OCI-LY1 (cell line): Measurements from ENCODE around the gene SLCO3A1.

Experiments
- H2AFZ ChIP-seq: fragments of 200-600 bp; sonication (generic), shearing (Covaris generic); 2 replicates; pipeline ENCODE4 v1.6.0; 2014; ENCODE audit warnings: antibody characterized with exemption, mild to moderate bottlenecking, low read length
- H3F3A ChIP-seq: fragments of 200-600 bp; sonication (generic), shearing (Covaris generic); 2 replicates; pipeline ENCODE4 v1.6.0; 2014; ENCODE audit warnings: mild to moderate bottlenecking, antibody characterized with exemption, low read length, moderate library complexity; ENCODE audit not compliant: insufficient read depth
- H3K27ac ChIP-seq: fragments of 200-600 bp; sonication (generic); 2 replicates; pipeline ENCODE4 v1.5.1; 2014; ENCODE audit warnings: low read length, mixed run types, mild to moderate bottlenecking, low read depth; ENCODE audit not compliant: poor library complexity, severe bottlenecking
- H3K27me3 ChIP-seq: fragments of 200-600 bp; sonication (generic); 2 replicates; pipeline ENCODE4 v1.6.0; 2014; ENCODE audit warnings: antibody characterized with exemption, mild to moderate bottlenecking, low read length, moderate library complexity; ENCODE audit not compliant: insufficient read depth
- H3K36me3 ChIP-seq: fragments of 200-600 bp; sonication (generic); 2 replicates; pipeline ENCODE4 v1.6.1; 2014; ENCODE audit warnings: mild to moderate bottlenecking, antibody characterized with exemption, low read length, moderate library complexity, mixed read lengths; ENCODE audit not compliant: insufficient read depth
- H3K4me1 ChIP-seq: fragments of 200-600 bp; sonication (generic); 2 replicates; pipeline ENCODE4 v1.5.1; 2014; ENCODE audit warnings: mild to moderate bottlenecking, low read length, moderate library complexity; ENCODE audit not compliant: insufficient read depth, severe bottlenecking
- H3K4me2 ChIP-seq: fragments of 200-600 bp; sonication (generic), shearing (Covaris generic); 2 replicates; pipeline ENCODE4 v1.6.1; 2014; ENCODE audit warnings: low read length
- H3K4me3 ChIP-seq: fragments of 200-600 bp; sonication (generic); 2 replicates; pipeline ENCODE4 v1.5.1; 2014; ENCODE audit warnings: low read length, low read depth, mild to moderate bottlenecking, mixed read lengths; ENCODE audit not compliant: poor library complexity, severe bottlenecking
- H3K79me2 ChIP-seq: fragments of 200-600 bp; shearing (Covaris generic); 2 replicates; pipeline ENCODE4 v1.6.1; 2016; ENCODE audit warnings: mixed run types, low read length, mixed read lengths; ENCODE audit not compliant: insufficient read depth
- H3K9ac ChIP-seq: fragments of 200-600 bp; sonication (generic), shearing (Covaris generic); 2 replicates; pipeline ENCODE4 v1.6.1; 2014; ENCODE audit warnings: mild to moderate bottlenecking, low read length, mixed read lengths
- H3K9me2 ChIP-seq: fragments of 200-600 bp; sonication (generic), shearing (Covaris generic); 2 replicates; pipeline ENCODE4 v1.6.1; 2014; ENCODE audit warnings: low read depth, mild to moderate bottlenecking, low read length, mixed read lengths
- H3K9me3 ChIP-seq: fragments of 200-600 bp; shearing (Covaris generic); 2 replicates; pipeline ENCODE4 v1.6.1; 2014; ENCODE audit warnings: low read length, mixed read lengths
- H4K20me1 ChIP-seq: fragments of 200-600 bp; sonication (generic), shearing (Covaris generic); 2 replicates; pipeline ENCODE4 v1.6.0; 2016; ENCODE audit warnings: mild to moderate bottlenecking, low read length; ENCODE audit not compliant: insufficient read depth
- EZH2 ChIP-seq: fragments of 200-600 bp; sonication (generic), shearing (Covaris generic); IDR thresholded peaks from 2 replicates; pipeline ENCODE4 v1.8.0; 2017; ENCODE audit warnings: borderline replicate concordance, mixed run types, mild to moderate bottlenecking, antibody characterized with exemption, low read length, moderate library complexity, mixed read lengths
- TF ChIP-seq, protein P1 (sequence below): fragments of 200-600 bp; sonication (generic), shearing (Covaris generic); IDR thresholded peaks from 2 replicates; pipeline ENCODE4 v1.5.1; 2017; ENCODE audit warnings: mild to moderate bottlenecking, antibody characterized with exemption, low read length, moderate library complexity, mixed read lengths

Gene SLCO3A1

DNA sequence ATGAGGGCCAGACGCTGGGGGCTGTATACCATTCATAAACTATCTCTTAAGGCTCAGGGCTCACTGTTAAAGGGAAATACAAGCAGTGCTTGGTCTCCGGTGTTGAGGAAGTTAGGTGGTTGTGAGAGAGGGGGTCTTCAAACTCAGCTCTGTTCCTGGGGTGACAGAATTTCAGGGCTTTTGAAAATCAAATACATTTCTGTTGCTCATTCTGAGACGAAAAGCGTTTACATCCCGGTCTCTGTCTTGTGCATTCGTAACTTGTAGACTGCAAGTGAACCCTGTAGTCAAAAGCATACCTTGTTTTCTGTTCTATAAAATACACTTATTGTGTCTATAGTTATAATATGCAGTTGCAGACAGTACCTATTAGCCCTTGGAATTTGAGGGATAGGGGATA lies 1.7 kb downstream of the SLCO3A1 start:
- H3F3A ChIP-seq: no peaks in the 10 kb centered on the region
- peaks cover 48% of the 10 kb centered on the region for H3K4me1 ChIP-seq
- TF ChIP-seq, protein P1, sequence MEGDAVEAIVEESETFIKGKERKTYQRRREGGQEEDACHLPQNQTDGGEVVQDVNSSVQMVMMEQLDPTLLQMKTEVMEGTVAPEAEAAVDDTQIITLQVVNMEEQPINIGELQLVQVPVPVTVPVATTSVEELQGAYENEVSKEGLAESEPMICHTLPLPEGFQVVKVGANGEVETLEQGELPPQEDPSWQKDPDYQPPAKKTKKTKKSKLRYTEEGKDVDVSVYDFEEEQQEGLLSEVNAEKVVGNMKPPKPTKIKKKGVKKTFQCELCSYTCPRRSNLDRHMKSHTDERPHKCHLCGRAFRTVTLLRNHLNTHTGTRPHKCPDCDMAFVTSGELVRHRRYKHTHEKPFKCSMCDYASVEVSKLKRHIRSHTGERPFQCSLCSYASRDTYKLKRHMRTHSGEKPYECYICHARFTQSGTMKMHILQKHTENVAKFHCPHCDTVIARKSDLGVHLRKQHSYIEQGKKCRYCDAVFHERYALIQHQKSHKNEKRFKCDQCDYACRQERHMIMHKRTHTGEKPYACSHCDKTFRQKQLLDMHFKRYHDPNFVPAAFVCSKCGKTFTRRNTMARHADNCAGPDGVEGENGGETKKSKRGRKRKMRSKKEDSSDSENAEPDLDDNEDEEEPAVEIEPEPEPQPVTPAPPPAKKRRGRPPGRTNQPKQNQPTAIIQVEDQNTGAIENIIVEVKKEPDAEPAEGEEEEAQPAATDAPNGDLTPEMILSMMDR: no peak
- no peak for TF ChIP-seq EZH2
- H3K4me2 ChIP-seq: peak overlapping the region; percentile 68
- H3K9me3 ChIP-seq: no peaks in the 10 kb centered on the region
- H3K27me3 ChIP-seq: peaks cover 4% of the 10 kb centered on the region; the same call in 1 of the 2 replicates
- H3K4me3 ChIP-seq: peak overlapping the region; percentile 57
- peak overlapping the region; percentile 11; the same call in 1 of the 2 replicates for H3K9ac ChIP-seq
- H3K9me2 ChIP-seq: no peaks in the 10 kb centered on the region
- H4K20me1 ChIP-seq: no peaks in the 10 kb centered on the region
- no peaks in the 10 kb centered on the region for H3K79me2 ChIP-seq
- no peak overlapping the region for H2AFZ ChIP-seq
- H3K27ac ChIP-seq: peak overlapping the region; percentile 58
- H3K36me3 ChIP-seq: no peaks in the 10 kb centered on the region

DNA sequence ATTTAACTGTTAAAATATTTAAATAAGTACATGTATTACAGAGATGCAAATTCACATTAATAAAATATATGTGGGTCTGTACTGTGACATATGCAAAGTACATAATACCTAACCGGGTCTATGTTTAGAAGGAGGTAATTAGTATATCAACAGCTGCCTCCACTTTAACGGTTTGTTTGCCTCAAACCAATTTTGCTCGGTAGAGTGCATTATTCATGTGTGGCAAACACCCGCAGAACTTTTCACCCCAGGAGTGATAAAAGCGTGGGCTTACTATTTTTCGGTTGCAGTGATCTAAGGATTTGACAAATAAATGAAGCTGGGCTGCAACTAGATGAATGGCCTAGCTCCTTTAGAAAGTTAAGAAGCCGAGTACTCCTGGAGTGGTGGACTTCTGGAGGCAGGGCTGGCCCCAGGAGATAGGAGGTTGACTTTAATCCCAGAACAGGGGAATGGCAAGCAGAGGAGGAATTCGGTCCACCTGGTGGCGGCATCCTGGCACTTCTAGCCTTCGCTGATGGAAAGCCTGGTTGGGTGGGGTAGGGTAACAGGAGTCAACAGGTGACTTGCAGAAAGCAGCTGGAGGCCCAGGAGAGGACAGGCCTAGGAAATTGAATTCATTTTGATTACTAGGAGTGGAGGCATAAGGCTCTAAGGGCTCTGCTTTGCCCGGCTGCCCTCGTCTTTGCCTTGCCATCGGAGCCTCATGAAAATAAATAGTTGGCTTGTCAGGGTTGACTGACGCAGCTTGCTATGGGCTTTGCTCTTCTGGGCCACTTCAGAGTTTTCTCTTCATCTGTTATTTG lies 2.4 kb downstream of the SLCO3A1 start:
- Histone ChIP-seq H3K27ac (peak overlapping the region; percentile 58), H3K36me3 (no peaks in the 10 kb centered on the region), H3K4me3 (peak overlapping the region; percentile 57), H3F3A (no peaks in the 10 kb centered on the region), H3K4me1 (peaks cover 54% of the 10 kb centered on the region), H3K79me2 (no peaks in the 10 kb centered on the region), H3K9me2 (no peaks in the 10 kb centered on the region), H4K20me1 (no peaks in the 10 kb centered on the region), H2AFZ (no peak overlapping the region), H3K27me3 (peaks cover 4% of the 10 kb centered on the region; the same call in 1 of the 2 replicates), H3K4me2 (peak overlapping the region; percentile 68), H3K9ac (no peak overlapping the region), H3K9me3 (no peaks in the 10 kb centered on the region)
- TF ChIP-seq, protein P1: no peak
- TF ChIP-seq EZH2: no peak

DNA sequence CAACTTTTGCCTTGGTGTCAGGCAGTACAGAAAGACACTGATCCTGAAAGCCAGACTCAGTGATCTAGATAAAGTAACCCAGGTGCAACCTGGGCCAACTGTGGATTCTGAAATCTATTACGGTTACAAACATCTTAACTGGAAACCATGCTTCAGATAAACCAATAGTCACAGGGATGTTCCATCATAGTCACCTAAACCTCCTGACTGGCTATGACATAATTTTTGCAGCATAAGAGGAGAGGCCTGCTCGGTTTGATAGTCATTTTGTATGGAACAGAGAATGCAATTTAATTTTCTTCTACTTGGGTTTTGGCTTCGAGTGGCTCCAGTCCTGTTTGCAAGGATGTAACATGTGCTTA lies 3.7 kb downstream of the SLCO3A1 start:
- Histone ChIP-seq H3K4me1 (peaks cover 60% of the 10 kb centered on the region), H3K79me2 (no peaks in the 10 kb centered on the region), H3K27ac (peak overlapping the region; percentile 58), H3K4me3 (no peak overlapping the region), H3K36me3 (no peaks in the 10 kb centered on the region), H2AFZ (no peak overlapping the region), H3K9ac (no peak overlapping the region), H3F3A (no peaks in the 10 kb centered on the region), H3K27me3 (no peaks in the 10 kb centered on the region), H4K20me1 (no peaks in the 10 kb centered on the region), H3K4me2 (peak overlapping the region; percentile 14; the same call in 1 of the 2 replicates), H3K9me3 (no peaks in the 10 kb centered on the region), H3K9me2 (no peaks in the 10 kb centered on the region)
- TF ChIP-seq EZH2: no peak
- TF ChIP-seq, protein P1: no peak
